C4-2B (cell line): ENCODE measurements around the gene NAGS.

Experiments
- CTCF ChIP-seq: fragments of 450-650 bp; conservative IDR thresholded peaks from 2 replicates; pipeline ENCODE4 v1.5.1; 2017; ENCODE audit warnings: mild to moderate bottlenecking
- ZFX ChIP-seq: fragments of 450-650 bp; IDR thresholded peaks from 2 replicates; pipeline ENCODE4 v1.6.1; 2017

- no peak for TF ChIP-seq CTCF
- TF ChIP-seq ZFX: no peak
Measured at GRCh38 chr17:43966276-43966675, 38.1 kb upstream of the NAGS start.
